ENCODE results near the gene ATRN. TPM values are rescaled to one million over a fixed set of nuclear protein-coding genes. Genes with fewer than 3 reads are reported as not detected.

The ATRN gene
- total and polyA plus RNA-seq, 2 donors from 2014 or later, result 15.7 to 48.1 TPM

DNA sequence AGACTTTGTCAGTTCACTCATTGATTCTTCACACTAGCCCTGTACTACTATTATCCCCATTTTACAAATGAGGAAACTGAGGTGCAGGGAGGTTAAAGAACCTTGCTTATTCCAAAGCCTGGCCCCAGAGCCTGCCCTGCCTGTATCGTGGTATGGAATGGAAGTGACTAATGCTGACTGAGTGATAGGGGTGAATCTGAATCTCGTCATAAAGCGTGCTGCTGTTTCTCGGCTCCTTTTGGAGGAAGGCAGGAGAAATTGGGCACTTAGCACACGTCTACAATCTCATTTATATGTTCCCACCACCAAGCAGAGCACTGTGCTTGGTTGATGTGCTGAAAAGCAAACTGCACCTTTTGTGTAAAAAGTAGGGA, 175.2 kb downstream of the ATRN start:
- Histone ChIP-seq H3K27ac (ENCODE audit: low read depth in 2 of 2, low read length in 2 of 2) (no peak overlapping the region), H3K9me3 (ENCODE audit: control insufficient read depth in 2 of 3, insufficient read depth in 1 of 3, low read length in 3 of 3) (no peaks in the 10 kb centered on the region), H3K4me3 (ENCODE audit: low read length in 3 of 3) (no peak overlapping the region), H3K9ac (ENCODE audit: low read length in 3 of 3) (no peak overlapping the region), H3K36me3 (ENCODE audit: control insufficient read depth in 2 of 3, insufficient read depth in 3 of 3, low read length in 3 of 3) (peaks cover 2 to 27% (median 8%) of the 10 kb centered on the region in 3 donors), H3K27me3 (ENCODE audit: control insufficient read depth, insufficient read depth, low read length) (no peaks in the 10 kb centered on the region), H3K4me1 (ENCODE audit: control insufficient read depth in 2 of 3, insufficient read depth in 2 of 3, low read depth in 1 of 3, low read length in 3 of 3) (peaks cover 0 to 2% (median 0%) of the 10 kb centered on the region in 3 donors)
- TF ChIP-seq, protein P1, sequence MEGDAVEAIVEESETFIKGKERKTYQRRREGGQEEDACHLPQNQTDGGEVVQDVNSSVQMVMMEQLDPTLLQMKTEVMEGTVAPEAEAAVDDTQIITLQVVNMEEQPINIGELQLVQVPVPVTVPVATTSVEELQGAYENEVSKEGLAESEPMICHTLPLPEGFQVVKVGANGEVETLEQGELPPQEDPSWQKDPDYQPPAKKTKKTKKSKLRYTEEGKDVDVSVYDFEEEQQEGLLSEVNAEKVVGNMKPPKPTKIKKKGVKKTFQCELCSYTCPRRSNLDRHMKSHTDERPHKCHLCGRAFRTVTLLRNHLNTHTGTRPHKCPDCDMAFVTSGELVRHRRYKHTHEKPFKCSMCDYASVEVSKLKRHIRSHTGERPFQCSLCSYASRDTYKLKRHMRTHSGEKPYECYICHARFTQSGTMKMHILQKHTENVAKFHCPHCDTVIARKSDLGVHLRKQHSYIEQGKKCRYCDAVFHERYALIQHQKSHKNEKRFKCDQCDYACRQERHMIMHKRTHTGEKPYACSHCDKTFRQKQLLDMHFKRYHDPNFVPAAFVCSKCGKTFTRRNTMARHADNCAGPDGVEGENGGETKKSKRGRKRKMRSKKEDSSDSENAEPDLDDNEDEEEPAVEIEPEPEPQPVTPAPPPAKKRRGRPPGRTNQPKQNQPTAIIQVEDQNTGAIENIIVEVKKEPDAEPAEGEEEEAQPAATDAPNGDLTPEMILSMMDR (IDR thresholded peaks at IDR 0.05; ENCODE audit: borderline replicate concordance, extremely low read depth, insufficient read depth), result no peak
- DNase-seq (no peak), FAIRE-seq (no peak)
- intact Hi-C loops (cut with DNase I), result no loop called here

DNA sequence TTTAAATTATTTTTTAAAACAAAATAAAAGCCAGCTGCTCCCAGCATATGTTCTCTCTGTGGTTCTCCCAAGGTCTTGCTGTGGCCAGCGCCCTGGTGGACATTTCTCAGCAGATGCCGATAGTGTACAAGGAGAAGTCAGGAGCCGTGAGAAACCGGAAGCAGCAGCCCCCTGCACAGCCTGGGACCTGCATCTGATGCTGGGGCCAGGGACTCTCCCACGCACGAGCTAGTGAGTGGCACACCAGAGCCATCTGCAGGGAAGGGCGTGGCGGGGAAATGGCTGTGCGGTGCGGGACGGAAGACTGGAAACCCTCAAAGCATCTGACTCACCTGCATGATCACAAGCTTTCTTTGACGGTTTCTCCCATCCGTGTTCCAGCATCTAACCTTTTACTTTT, 175.8 kb downstream of the ATRN start:
- Histone ChIP-seq H3K9ac (ENCODE audit: low read length in 3 of 3) (no peak overlapping the region), H3K36me3 (ENCODE audit: control insufficient read depth in 2 of 3, insufficient read depth in 3 of 3, low read length in 3 of 3) (peaks cover 2 to 27% (median 8%) of the 10 kb centered on the region in 3 donors), H3K4me1 (ENCODE audit: control insufficient read depth in 2 of 3, insufficient read depth in 2 of 3, low read depth in 1 of 3, low read length in 3 of 3) (peaks cover 0 to 2% (median 0%) of the 10 kb centered on the region in 3 donors), H3K27ac (ENCODE audit: low read depth in 2 of 2, low read length in 2 of 2) (no peak overlapping the region), H3K4me3 (ENCODE audit: low read length in 3 of 3) (no peak overlapping the region), H3K9me3 (ENCODE audit: control insufficient read depth in 2 of 3, insufficient read depth in 1 of 3, low read length in 3 of 3) (no peaks in the 10 kb centered on the region), H3K27me3 (ENCODE audit: control insufficient read depth, insufficient read depth, low read length) (no peaks in the 10 kb centered on the region)
- DNase-seq (peak in 2 of 5 donors; percentile 46 to 60), FAIRE-seq (no peak)
- TF ChIP-seq, protein P1 (IDR thresholded peaks at IDR 0.05; ENCODE audit: borderline replicate concordance, extremely low read depth, insufficient read depth), result no peak
- intact Hi-C loops (cut with DNase I), result no loop called here

DNA sequence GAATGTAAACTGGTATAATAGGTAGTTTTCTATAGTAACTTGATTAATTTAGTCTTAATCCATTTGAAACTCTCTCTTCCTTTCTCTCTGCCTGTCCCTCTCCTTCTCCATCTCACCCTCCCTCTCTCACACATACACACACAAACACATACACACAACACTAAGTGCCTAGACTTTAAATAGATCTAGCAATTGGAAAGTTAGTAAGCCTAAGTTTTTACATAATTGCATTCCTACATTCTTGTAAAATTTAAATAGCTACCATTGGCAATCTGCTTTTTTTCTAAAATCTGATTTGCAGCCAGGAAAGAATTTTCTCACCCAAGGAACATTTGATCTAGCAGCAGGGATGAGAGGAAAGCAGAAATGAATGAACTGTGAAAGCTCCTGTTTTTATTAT, 176.7 kb downstream of the ATRN start:
- FAIRE-seq (no peak), DNase-seq (no peak)
- Histone ChIP-seq H3K9me3 (ENCODE audit: control insufficient read depth in 2 of 3, insufficient read depth in 1 of 3, low read length in 3 of 3) (no peaks in the 10 kb centered on the region), H3K4me3 (ENCODE audit: low read length in 3 of 3) (no peak overlapping the region), H3K9ac (ENCODE audit: low read length in 3 of 3) (no peak overlapping the region), H3K36me3 (ENCODE audit: control insufficient read depth in 2 of 3, insufficient read depth in 3 of 3, low read length in 3 of 3) (peaks cover 2 to 27% (median 6%) of the 10 kb centered on the region in 3 donors), H3K27me3 (ENCODE audit: control insufficient read depth, insufficient read depth, low read length) (no peaks in the 10 kb centered on the region), H3K4me1 (ENCODE audit: control insufficient read depth in 2 of 3, insufficient read depth in 2 of 3, low read depth in 1 of 3, low read length in 3 of 3) (peaks cover 0 to 2% (median 0%) of the 10 kb centered on the region in 3 donors), H3K27ac (ENCODE audit: low read depth in 2 of 2, low read length in 2 of 2) (no peak overlapping the region)
- TF ChIP-seq, protein P1 (IDR thresholded peaks at IDR 0.05; ENCODE audit: borderline replicate concordance, extremely low read depth, insufficient read depth), result no peak
- intact Hi-C loops (cut with DNase I), result no loop called here

DNA sequence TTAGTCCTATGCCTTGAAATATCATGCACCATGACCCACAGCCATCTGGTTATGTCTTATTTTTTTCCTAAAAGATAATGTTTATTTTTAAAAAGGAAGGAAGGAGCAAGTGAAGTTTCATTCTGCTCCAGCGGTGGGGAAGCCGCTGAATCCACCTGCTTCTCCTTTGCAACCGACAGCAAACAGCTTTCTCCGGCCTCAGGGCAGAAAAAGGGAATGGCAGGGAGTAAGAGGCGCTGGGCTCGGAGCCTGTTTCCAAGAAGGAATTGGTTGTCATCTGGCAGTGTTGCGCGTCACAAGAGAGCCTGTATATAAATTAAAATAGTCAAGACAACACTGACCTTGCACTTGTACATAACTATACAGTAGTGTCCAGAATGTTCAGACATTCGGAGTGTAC, 178.1 kb downstream of the ATRN start:
- no peak for DNase-seq
- H3K36me3 ChIP-seq (ENCODE audit: control insufficient read depth in 2 of 3, insufficient read depth in 3 of 3, low read length in 3 of 3), result peaks cover 2 to 26% (median 6%) of the 10 kb centered on the region in 3 donors
- TF ChIP-seq, protein P1 (IDR thresholded peaks at IDR 0.05; ENCODE audit: borderline replicate concordance, extremely low read depth, insufficient read depth), result no peak

More for the DNA sequence above, 178.1 kb downstream of the ATRN start:
- Histone ChIP-seq H3K9me3 (ENCODE audit: control insufficient read depth in 2 of 3, insufficient read depth in 1 of 3, low read length in 3 of 3) (no peaks in the 10 kb centered on the region), H3K9ac (ENCODE audit: low read length in 3 of 3) (no peak overlapping the region), H3K4me3 (ENCODE audit: low read length in 3 of 3) (no peak overlapping the region), H3K4me1 (ENCODE audit: control insufficient read depth in 2 of 3, insufficient read depth in 2 of 3, low read depth in 1 of 3, low read length in 3 of 3) (peaks cover 0 to 7% (median 0%) of the 10 kb centered on the region in 3 donors), H3K27me3 (ENCODE audit: control insufficient read depth, insufficient read depth, low read length) (no peaks in the 10 kb centered on the region), H3K27ac (ENCODE audit: low read depth in 2 of 2, low read length in 2 of 2) (no peak overlapping the region)
- intact Hi-C loops (cut with DNase I), result no loop called here
- FAIRE-seq, result no peak
